ENCODE data around the gene RNF130. TPM values are rescaled to one million over a fixed set of nuclear protein-coding genes. Genes with fewer than 3 reads are reported as not detected.

RNF130 gene
- total RNA-seq, 1 donor from 2014 or later = 29.8 TPM

DNA sequence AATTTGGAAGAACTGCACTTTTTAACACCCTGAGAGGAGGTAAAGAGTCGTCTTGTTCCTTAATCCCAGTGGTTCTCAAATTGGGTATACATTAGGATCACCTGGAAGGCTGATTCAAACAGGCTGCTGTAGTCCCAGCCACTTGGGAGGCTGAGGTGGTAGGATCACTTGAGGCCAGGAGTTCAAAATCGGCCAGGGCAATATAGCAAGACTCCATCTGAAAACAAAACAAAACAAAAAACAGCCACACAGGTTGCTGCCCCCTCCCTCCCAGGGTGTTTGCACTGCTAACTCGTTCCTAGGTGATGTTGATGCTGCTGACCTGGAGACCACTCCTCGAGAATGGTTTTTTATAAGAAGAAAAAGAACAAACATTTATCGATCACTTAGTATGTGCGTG lies 162.3 kb downstream of the RNF130 start:
- no peaks in the 10 kb centered on the region for H3K9me3 ChIP-seq (ENCODE audit: insufficient read depth, low read depth, low read length)
- H3K4me3 Mint-ChIP-seq (ENCODE audit: unreplicated experiment) = peak overlapping the region; percentile 60
- H3K36me3 ChIP-seq (ENCODE audit: insufficient read depth, low read length) = peaks cover 2% of the 10 kb centered on the region
- DNase-seq (ENCODE audit: low read depth) = no peak
- H3K9me3 Mint-ChIP-seq (ENCODE audit: unreplicated experiment) = no peaks in the 10 kb centered on the region
- peaks cover 3% of the 10 kb centered on the region for H3K36me3 Mint-ChIP-seq (ENCODE audit: low read depth, unreplicated experiment)
- FAIRE-seq = no peak
- H3K27me3 Mint-ChIP-seq (ENCODE audit: low read depth, unreplicated experiment) = peaks cover 2% of the 10 kb centered on the region
- no peak overlapping the region for H3K9ac ChIP-seq (ENCODE audit: low read length)
- H3K4me2 ChIP-seq (ENCODE audit: low read length) = no peak overlapping the region
- H4K20me1 ChIP-seq (ENCODE audit: insufficient read depth, low read length) = peaks cover 27% of the 10 kb centered on the region
- H3K27ac ChIP-seq (ENCODE audit: low read depth, low read length) = no peak overlapping the region
- no peak overlapping the region for H2AFZ ChIP-seq (ENCODE audit: low read depth, low read length)
- H3K4me1 ChIP-seq (ENCODE audit: insufficient read depth, low read length) = peaks cover 4% of the 10 kb centered on the region
- TF ChIP-seq, protein P1, sequence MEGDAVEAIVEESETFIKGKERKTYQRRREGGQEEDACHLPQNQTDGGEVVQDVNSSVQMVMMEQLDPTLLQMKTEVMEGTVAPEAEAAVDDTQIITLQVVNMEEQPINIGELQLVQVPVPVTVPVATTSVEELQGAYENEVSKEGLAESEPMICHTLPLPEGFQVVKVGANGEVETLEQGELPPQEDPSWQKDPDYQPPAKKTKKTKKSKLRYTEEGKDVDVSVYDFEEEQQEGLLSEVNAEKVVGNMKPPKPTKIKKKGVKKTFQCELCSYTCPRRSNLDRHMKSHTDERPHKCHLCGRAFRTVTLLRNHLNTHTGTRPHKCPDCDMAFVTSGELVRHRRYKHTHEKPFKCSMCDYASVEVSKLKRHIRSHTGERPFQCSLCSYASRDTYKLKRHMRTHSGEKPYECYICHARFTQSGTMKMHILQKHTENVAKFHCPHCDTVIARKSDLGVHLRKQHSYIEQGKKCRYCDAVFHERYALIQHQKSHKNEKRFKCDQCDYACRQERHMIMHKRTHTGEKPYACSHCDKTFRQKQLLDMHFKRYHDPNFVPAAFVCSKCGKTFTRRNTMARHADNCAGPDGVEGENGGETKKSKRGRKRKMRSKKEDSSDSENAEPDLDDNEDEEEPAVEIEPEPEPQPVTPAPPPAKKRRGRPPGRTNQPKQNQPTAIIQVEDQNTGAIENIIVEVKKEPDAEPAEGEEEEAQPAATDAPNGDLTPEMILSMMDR (IDR thresholded peaks at IDR 0.05; ENCODE audit: insufficient read depth, low read depth, low read length) = no peak
- no peak for TF ChIP-seq EZH2 (IDR thresholded peaks at IDR 0.05; ENCODE audit: insufficient read depth, low read length)
- no peaks in the 10 kb centered on the region for H3K27me3 ChIP-seq (ENCODE audit: insufficient read depth, low read length)
- peaks cover 15% of the 10 kb centered on the region for H3K4me1 Mint-ChIP-seq (ENCODE audit: low read depth, unreplicated experiment)
- H3K79me2 ChIP-seq (ENCODE audit: insufficient read depth, low read length) = peaks cover 33% of the 10 kb centered on the region
- H3K4me3 ChIP-seq (ENCODE audit: insufficient read depth, low read depth, low read length) = no peak overlapping the region
- H3K27ac Mint-ChIP-seq (ENCODE audit: unreplicated experiment) = no peak overlapping the region

DNA sequence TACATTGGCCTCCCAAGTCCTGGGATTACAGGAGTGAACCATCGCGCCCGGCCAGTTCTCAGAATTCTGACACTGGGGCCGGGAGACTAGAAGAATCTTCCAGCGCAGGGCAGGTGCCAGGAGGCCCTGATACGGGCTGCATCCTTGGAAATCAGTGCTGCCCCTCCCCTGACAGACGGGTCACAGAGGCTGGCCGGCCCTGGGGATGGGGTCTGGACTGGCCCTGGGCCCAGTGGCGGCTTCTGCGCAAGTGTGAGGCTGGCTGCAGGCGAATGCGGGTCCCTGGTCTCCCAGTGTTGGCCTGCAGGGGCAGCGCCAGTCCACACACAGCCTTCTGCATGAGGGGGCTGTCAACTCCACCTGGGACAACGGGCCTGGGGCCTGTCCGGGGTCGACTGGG lies 163.0 kb downstream of the RNF130 start:
- H3K4me2 ChIP-seq (ENCODE audit: low read length) = peak overlapping the region; percentile 91
- TF ChIP-seq, protein P1 (IDR thresholded peaks at IDR 0.05; ENCODE audit: insufficient read depth, low read depth, low read length) = no peak
- TF ChIP-seq EZH2 (IDR thresholded peaks at IDR 0.05; ENCODE audit: insufficient read depth, low read length) = no peak

DNA sequence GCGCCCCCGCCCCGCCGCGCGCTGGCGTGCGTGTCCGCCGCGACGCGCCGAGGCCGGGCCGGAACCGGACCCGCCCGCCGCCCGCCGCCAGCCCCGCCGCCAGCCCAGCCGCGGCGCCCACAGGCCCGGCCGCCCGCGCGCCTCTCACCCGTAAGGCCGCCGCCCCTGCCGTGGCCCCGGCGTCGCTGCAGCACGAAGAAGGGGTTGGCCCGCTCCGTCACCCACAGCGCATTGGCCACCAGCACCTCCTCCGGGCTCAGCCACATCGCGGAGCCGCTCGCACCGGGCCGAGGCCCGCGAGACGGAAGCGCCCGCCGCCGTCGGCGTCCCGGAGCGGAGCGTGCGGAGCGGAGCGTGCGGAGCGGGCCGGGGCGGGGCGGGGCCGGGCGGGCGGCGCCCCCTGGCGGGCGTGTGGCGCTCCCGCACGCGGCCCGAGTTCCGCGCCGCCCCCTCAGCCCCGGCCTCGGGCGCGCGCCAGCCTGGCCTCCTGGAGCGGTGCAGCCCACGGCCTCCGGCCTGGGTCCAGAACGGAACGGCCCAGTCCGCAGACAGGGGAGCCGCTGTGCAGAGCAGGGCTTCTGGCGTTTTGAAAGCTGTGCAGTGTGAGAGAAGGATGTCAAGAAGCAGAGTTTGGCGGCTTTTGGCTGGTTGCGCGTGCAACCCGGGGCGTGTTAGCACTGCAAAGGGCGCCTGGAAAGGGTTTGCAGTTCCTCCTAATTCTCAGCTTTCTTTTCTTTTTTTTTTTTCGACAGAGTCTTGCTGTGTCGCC lies 163.8 kb downstream of the RNF130 start, which contains the start of gene TBC1D9B:
Gene TBC1D9B (minus strand): TSS at position 342 of the 769 bp plus-strand sequence. CDS start 76 bp downstream, at position 266.
- H4K20me1 ChIP-seq (ENCODE audit: insufficient read depth, low read length) = peaks cover 39% of the 10 kb centered on the region
- Mint-ChIP-seq H3K4me1 (ENCODE audit: low read depth, unreplicated experiment) (peaks cover 4% of the 10 kb centered on the region), H3K36me3 (ENCODE audit: low read depth, unreplicated experiment) (peaks cover 5% of the 10 kb centered on the region), H3K27ac (ENCODE audit: unreplicated experiment) (peak within 1 kb of the TSS; percentile 66), H3K27me3 (ENCODE audit: low read depth, unreplicated experiment) (peaks cover 2% of the 10 kb centered on the region), H3K4me3 (ENCODE audit: unreplicated experiment) (peak within 1 kb of the TSS; percentile 91), H3K9me3 (ENCODE audit: unreplicated experiment) (no peaks in the 10 kb centered on the region)
- H3K9me3 ChIP-seq (ENCODE audit: insufficient read depth, low read depth, low read length) = no peaks in the 10 kb centered on the region
- H3K27me3 ChIP-seq (ENCODE audit: insufficient read depth, low read length) = no peaks in the 10 kb centered on the region
- H3K4me1 ChIP-seq (ENCODE audit: insufficient read depth, low read length) = no peaks in the 10 kb centered on the region
- DNase-seq (ENCODE audit: low read depth) (peak; percentile 22), FAIRE-seq (no peak)
- peaks cover 7% of the 10 kb centered on the region for H3K36me3 ChIP-seq (ENCODE audit: insufficient read depth, low read length)
- H3K79me2 ChIP-seq (ENCODE audit: insufficient read depth, low read length) = peaks cover 44% of the 10 kb centered on the region
- peak within 1 kb of the TSS; percentile 80 for H3K4me3 ChIP-seq (ENCODE audit: insufficient read depth, low read depth, low read length)
- H3K9ac ChIP-seq (ENCODE audit: low read length) = peak within 1 kb of the TSS; percentile 80
- H3K4me2 ChIP-seq (ENCODE audit: low read length) = peak within 1 kb of the TSS; percentile 95
- peak within 1 kb of the TSS; percentile 98 for H2AFZ ChIP-seq (ENCODE audit: low read depth, low read length)
- TF ChIP-seq, protein P1 (IDR thresholded peaks at IDR 0.05; ENCODE audit: insufficient read depth, low read depth, low read length) = peak; percentile 8
- TF ChIP-seq EZH2 (IDR thresholded peaks at IDR 0.05; ENCODE audit: insufficient read depth, low read length) = no peak
- peak within 1 kb of the TSS; percentile 58 for H3K27ac ChIP-seq (ENCODE audit: low read depth, low read length)

More for the DNA sequence above, 163.0 kb downstream of the RNF130 start:
- Histone ChIP-seq H3K9me3 (ENCODE audit: insufficient read depth, low read depth, low read length) (no peaks in the 10 kb centered on the region), H3K27me3 (ENCODE audit: insufficient read depth, low read length) (no peaks in the 10 kb centered on the region), H3K27ac (ENCODE audit: low read depth, low read length) (no peak overlapping the region), H3K4me3 (ENCODE audit: insufficient read depth, low read depth, low read length) (no peak overlapping the region), H3K79me2 (ENCODE audit: insufficient read depth, low read length) (peaks cover 38% of the 10 kb centered on the region), H3K9ac (ENCODE audit: low read length) (no peak overlapping the region), H2AFZ (ENCODE audit: low read depth, low read length) (no peak overlapping the region), H4K20me1 (ENCODE audit: insufficient read depth, low read length) (peaks cover 32% of the 10 kb centered on the region), H3K36me3 (ENCODE audit: insufficient read depth, low read length) (peaks cover 5% of the 10 kb centered on the region), H3K4me1 (ENCODE audit: insufficient read depth, low read length) (no peaks in the 10 kb centered on the region)
- peak overlapping the region; percentile 83 for H3K4me3 Mint-ChIP-seq (ENCODE audit: unreplicated experiment)
- H3K36me3 Mint-ChIP-seq (ENCODE audit: low read depth, unreplicated experiment) = peaks cover 4% of the 10 kb centered on the region
- H3K27ac Mint-ChIP-seq (ENCODE audit: unreplicated experiment) = no peak overlapping the region
- no peaks in the 10 kb centered on the region for H3K9me3 Mint-ChIP-seq (ENCODE audit: unreplicated experiment)
- no peak for DNase-seq (ENCODE audit: low read depth)
- H3K27me3 Mint-ChIP-seq (ENCODE audit: low read depth, unreplicated experiment) = peaks cover 2% of the 10 kb centered on the region
- no peak for FAIRE-seq
- peaks cover 8% of the 10 kb centered on the region for H3K4me1 Mint-ChIP-seq (ENCODE audit: low read depth, unreplicated experiment)

Data from astrocyte (in vitro differentiated cells and primary cell).